ENCODE measurements around the gene ZNF628.

DNA sequence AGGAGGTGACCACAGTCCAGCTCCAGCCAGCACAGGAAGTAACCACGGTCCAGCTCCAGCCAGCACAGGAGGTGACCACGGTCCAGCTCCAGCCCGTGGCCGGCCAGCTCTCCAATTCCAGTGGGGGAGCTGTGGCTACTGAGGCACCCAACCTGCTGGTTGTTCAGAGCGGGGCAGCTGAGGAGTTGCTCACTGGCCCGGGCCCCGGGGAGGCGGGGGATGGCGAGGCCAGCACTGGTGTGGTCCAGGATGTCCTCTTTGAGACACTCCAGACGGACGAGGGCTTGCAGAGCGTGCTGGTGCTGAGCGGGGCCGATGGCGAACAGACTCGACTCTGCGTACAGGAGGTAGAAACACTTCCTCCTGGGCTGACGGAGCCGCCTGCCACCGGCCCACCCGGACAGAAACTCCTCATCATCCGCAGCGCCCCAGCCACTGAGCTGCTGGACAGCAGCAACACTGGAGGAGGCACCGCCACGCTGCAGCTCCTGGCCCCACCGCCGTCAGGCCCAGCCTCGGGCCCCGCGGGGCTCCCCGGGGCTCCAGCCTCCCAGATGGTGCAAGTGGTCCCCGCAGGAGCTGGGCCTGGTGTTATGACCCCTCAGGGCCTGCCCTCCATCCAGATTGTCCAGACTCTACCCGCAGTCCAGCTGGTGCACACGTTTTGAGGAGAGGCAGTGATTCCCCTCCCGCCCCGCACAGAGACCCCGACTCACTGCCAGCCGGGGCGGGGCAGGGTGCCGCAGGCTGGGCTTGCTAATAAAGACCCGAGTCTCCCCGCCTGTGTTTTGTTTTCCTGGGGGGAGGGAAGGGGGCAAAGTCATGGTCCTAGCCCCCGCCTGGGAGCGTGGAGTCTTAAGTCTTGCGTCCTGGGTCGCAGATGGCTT lies 7.5 kb downstream of the ZNF628 start:
- TF ChIP-seq POLR2AphosphoS5 (IDR thresholded peaks at IDR 0.05; ENCODE audit: low read depth, low read length): no peak
- no peak for TF ChIP-seq POLR2A (IDR thresholded peaks at IDR 0.05; ENCODE audit: low read depth, low read length)
- no peak for TF ChIP-seq TAF1 (IDR thresholded peaks at IDR 0.05; ENCODE audit: low read depth, low read length)
- no peak for TF ChIP-seq SPI1 (IDR thresholded peaks at IDR 0.05; ENCODE audit: low read depth, low read length)
- TF ChIP-seq PAX5 (IDR thresholded peaks at IDR 0.05; ENCODE audit: insufficient read depth, low read length, severe bottlenecking): no peak

Data from GM12891 (cell line).